ENCODE measurements around the gene BTBD6.

DNA sequence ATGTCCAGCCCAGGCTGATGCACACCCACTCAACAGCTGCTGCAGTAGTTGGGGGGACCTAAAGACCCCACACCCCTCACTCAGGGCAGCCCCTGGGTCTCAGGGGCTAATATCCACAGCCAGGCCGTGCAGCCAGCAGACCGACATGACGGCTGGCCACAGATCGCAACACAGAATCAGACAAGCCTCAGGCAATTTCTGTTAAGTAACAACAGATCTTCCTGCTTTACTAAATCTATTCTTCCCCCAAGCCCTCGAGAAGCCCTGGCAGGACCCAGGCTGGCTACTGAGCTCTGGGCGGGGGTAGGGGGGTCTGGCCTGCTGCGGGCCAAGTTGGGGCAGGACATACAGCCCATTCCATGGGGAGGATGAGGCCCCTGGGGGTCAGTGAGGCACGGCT is 39.2 kb upstream of the BTBD6 start:
- TF ChIP-seq ARNTL (CRISPR knock-in tag; IDR thresholded peaks at IDR 0.05; ENCODE audit: borderline replicate concordance, low read depth), result no peak
- no peak for TF ChIP-seq TCF4 (CRISPR knock-in tag; IDR thresholded peaks at IDR 0.05; ENCODE audit: borderline replicate concordance)
- TF ChIP-seq BACH2 (CRISPR knock-in tag; IDR thresholded peaks at IDR 0.05; ENCODE audit: borderline replicate concordance), result no peak
- TF ChIP-seq ZNF565 (CRISPR knock-in tag; conservative IDR thresholded peaks at IDR 0.05; ENCODE audit: low read depth), result no peak
- no peak for TF ChIP-seq ZFP3 (CRISPR knock-in tag; IDR thresholded peaks at IDR 0.05)
- no peak for TF ChIP-seq TOX (CRISPR knock-in tag; IDR thresholded peaks at IDR 0.05; ENCODE audit: borderline replicate concordance)
- TF ChIP-seq RARB (CRISPR knock-in tag; IDR thresholded peaks at IDR 0.05), result no peak
- TF ChIP-seq, protein P1, sequence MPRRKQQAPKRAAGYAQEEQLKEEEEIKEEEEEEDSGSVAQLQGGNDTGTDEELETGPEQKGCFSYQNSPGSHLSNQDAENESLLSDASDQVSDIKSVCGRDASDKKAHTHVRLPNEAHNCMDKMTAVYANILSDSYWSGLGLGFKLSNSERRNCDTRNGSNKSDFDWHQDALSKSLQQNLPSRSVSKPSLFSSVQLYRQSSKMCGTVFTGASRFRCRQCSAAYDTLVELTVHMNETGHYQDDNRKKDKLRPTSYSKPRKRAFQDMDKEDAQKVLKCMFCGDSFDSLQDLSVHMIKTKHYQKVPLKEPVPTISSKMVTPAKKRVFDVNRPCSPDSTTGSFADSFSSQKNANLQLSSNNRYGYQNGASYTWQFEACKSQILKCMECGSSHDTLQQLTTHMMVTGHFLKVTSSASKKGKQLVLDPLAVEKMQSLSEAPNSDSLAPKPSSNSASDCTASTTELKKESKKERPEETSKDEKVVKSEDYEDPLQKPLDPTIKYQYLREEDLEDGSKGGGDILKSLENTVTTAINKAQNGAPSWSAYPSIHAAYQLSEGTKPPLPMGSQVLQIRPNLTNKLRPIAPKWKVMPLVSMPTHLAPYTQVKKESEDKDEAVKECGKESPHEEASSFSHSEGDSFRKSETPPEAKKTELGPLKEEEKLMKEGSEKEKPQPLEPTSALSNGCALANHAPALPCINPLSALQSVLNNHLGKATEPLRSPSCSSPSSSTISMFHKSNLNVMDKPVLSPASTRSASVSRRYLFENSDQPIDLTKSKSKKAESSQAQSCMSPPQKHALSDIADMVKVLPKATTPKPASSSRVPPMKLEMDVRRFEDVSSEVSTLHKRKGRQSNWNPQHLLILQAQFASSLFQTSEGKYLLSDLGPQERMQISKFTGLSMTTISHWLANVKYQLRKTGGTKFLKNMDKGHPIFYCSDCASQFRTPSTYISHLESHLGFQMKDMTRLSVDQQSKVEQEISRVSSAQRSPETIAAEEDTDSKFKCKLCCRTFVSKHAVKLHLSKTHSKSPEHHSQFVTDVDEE (CRISPR knock-in tag; IDR thresholded peaks at IDR 0.05), result no peak
- TF ChIP-seq, protein P2, sequence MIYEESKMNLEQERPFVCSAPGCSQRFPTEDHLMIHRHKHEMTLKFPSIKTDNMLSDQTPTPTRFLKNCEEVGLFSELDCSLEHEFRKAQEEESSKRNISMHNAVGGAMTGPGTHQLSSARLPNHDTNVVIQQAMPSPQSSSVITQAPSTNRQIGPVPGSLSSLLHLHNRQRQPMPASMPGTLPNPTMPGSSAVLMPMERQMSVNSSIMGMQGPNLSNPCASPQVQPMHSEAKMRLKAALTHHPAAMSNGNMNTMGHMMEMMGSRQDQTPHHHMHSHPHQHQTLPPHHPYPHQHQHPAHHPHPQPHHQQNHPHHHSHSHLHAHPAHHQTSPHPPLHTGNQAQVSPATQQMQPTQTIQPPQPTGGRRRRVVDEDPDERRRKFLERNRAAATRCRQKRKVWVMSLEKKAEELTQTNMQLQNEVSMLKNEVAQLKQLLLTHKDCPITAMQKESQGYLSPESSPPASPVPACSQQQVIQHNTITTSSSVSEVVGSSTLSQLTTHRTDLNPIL (CRISPR knock-in tag; IDR thresholded peaks at IDR 0.05; ENCODE audit: low read depth), result no peak
- no peak for TF ChIP-seq ISL1 (CRISPR knock-in tag; IDR thresholded peaks at IDR 0.05)
- no peak for TF ChIP-seq ESRRG (CRISPR knock-in tag; IDR thresholded peaks at IDR 0.05)
- no peak for TF ChIP-seq OSR1 (CRISPR knock-in tag; IDR thresholded peaks at IDR 0.05)
- TF ChIP-seq CSRNP3 (CRISPR knock-in tag; IDR thresholded peaks at IDR 0.05), result no peak
- TF ChIP-seq, protein P3, sequence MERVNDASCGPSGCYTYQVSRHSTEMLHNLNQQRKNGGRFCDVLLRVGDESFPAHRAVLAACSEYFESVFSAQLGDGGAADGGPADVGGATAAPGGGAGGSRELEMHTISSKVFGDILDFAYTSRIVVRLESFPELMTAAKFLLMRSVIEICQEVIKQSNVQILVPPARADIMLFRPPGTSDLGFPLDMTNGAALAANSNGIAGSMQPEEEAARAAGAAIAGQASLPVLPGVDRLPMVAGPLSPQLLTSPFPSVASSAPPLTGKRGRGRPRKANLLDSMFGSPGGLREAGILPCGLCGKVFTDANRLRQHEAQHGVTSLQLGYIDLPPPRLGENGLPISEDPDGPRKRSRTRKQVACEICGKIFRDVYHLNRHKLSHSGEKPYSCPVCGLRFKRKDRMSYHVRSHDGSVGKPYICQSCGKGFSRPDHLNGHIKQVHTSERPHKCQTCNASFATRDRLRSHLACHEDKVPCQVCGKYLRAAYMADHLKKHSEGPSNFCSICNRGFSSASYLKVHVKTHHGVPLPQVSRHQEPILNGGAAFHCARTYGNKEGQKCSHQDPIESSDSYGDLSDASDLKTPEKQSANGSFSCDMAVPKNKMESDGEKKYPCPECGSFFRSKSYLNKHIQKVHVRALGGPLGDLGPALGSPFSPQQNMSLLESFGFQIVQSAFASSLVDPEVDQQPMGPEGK (CRISPR knock-in tag; IDR thresholded peaks at IDR 0.05; ENCODE audit: borderline replicate concordance), result no peak
